Measurements from ENCODE around the gene FASN. TPM values are rescaled to one million over a fixed set of nuclear protein-coding genes. Genes with fewer than 3 reads are reported as not detected.

Gene FASN
- total RNA-seq, 1 experiment from 2014 or later: 64.6 TPM

Other genes starting within 250 kb of the FASN start
- 653 and 796 TPM in 2 replicates for gene P4HB, start 237.7 kb downstream of the FASN start, total RNA-seq (2014; rRNA removed; shearing (Covaris generic); ENCODE audit: low replicate concordance)
- 117 and 146 TPM in 2 replicates for gene ARHGDIA, start 226.9 kb downstream of the FASN start, total RNA-seq (2014; rRNA removed; shearing (Covaris generic); ENCODE audit: low replicate concordance)
- gene ALYREF, start 206.7 kb downstream of the FASN start, total RNA-seq (2014; rRNA removed; shearing (Covaris generic); ENCODE audit: low replicate concordance): 279 and 312 TPM in 2 replicates
- gene ANAPC11, start 206.5 kb downstream of the FASN start, total RNA-seq (2014; rRNA removed; shearing (Covaris generic); ENCODE audit: low replicate concordance): 220 and 309 TPM in 2 replicates
- gene NPB, start 196.0 kb downstream of the FASN start, total RNA-seq (2014; rRNA removed; shearing (Covaris generic); ENCODE audit: low replicate concordance): 0.07 and 5.4 TPM in 2 replicates
- 26.2 and 59.9 TPM in 2 replicates for gene PCYT2, start 186.8 kb downstream of the FASN start, total RNA-seq (2014; rRNA removed; shearing (Covaris generic); ENCODE audit: low replicate concordance)
- 46.1 and 67.8 TPM in 2 replicates for gene SIRT7, start 180.1 kb downstream of the FASN start, total RNA-seq (2014; rRNA removed; shearing (Covaris generic); ENCODE audit: low replicate concordance)
- 45.2 and 67.3 TPM in 2 replicates for gene MAFG, start 170.5 kb downstream of the FASN start, total RNA-seq (2014; rRNA removed; shearing (Covaris generic); ENCODE audit: low replicate concordance)
- 272 and 283 TPM in 2 replicates for gene PYCR1, start 160.9 kb downstream of the FASN start, total RNA-seq (2014; rRNA removed; shearing (Covaris generic); ENCODE audit: low replicate concordance)
- not detected in 2 replicates for gene MYADML2, start 151.0 kb downstream of the FASN start, total RNA-seq (2014; rRNA removed; shearing (Covaris generic); ENCODE audit: low replicate concordance)
- not detected in 2 replicates for gene NOTUM, start 137.0 kb downstream of the FASN start, total RNA-seq (2014; rRNA removed; shearing (Covaris generic); ENCODE audit: low replicate concordance)
- 48.7 and 62.8 TPM in 2 replicates for gene ASPSCR1, start 120.6 kb downstream of the FASN start, total RNA-seq (2014; rRNA removed; shearing (Covaris generic); ENCODE audit: low replicate concordance)
- 157 and 162 TPM in 2 replicates for gene CENPX, start 75.4 kb downstream of the FASN start, total RNA-seq (2014; rRNA removed; shearing (Covaris generic); ENCODE audit: low replicate concordance)
- 40.3 and 51.4 TPM in 2 replicates for gene LRRC45, start 74.9 kb downstream of the FASN start, total RNA-seq (2014; rRNA removed; shearing (Covaris generic); ENCODE audit: low replicate concordance)
- 22.1 and 40.0 TPM in 2 replicates for gene RAC3, start 66.6 kb downstream of the FASN start, total RNA-seq (2014; rRNA removed; shearing (Covaris generic); ENCODE audit: low replicate concordance)
- 56.6 and 98.4 TPM in 2 replicates for gene DCXR, start 60.5 kb downstream of the FASN start, total RNA-seq (2014; rRNA removed; shearing (Covaris generic); ENCODE audit: low replicate concordance)
- 62.4 and 68.5 TPM in 2 replicates for gene RFNG, start 46.4 kb downstream of the FASN start, total RNA-seq (2014; rRNA removed; shearing (Covaris generic); ENCODE audit: low replicate concordance)
- gene GPS1, start 46.3 kb downstream of the FASN start, total RNA-seq (2014; rRNA removed; shearing (Covaris generic); ENCODE audit: low replicate concordance): 154 and 160 TPM in 2 replicates
- gene DUS1L, start 32.4 kb downstream of the FASN start, total RNA-seq (2014; rRNA removed; shearing (Covaris generic); ENCODE audit: low replicate concordance): 126 and 135 TPM in 2 replicates
- gene CCDC57, start 114.6 kb upstream of the FASN start, total RNA-seq (2014; rRNA removed; shearing (Covaris generic); ENCODE audit: low replicate concordance): 8.4 and 10.8 TPM in 2 replicates
- gene SLC16A3, start 130.8 kb upstream of the FASN start, total RNA-seq (2014; rRNA removed; shearing (Covaris generic); ENCODE audit: low replicate concordance): 589 and 677 TPM in 2 replicates
- 73.2 and 80.4 TPM in 2 replicates for gene CSNK1D, start 175.5 kb upstream of the FASN start, total RNA-seq (2014; rRNA removed; shearing (Covaris generic); ENCODE audit: low replicate concordance)
- not detected in 2 replicates for gene CD7, start 219.4 kb upstream of the FASN start, total RNA-seq (2014; rRNA removed; shearing (Covaris generic); ENCODE audit: low replicate concordance)
- gene SECTM1, start 235.5 kb upstream of the FASN start, total RNA-seq (2014; rRNA removed; shearing (Covaris generic); ENCODE audit: low replicate concordance): 0.24 TPM in 1 of 2 replicates, not detected in the other